HCEC 1CT (cell line): Measurements from ENCODE around the gene ITGAD.

Experiments
- DNase-seq: peaks from one replicate; pipeline ENCODE4 v3.0.0-alpha.2; 2017

The ITGAD gene

DNA sequence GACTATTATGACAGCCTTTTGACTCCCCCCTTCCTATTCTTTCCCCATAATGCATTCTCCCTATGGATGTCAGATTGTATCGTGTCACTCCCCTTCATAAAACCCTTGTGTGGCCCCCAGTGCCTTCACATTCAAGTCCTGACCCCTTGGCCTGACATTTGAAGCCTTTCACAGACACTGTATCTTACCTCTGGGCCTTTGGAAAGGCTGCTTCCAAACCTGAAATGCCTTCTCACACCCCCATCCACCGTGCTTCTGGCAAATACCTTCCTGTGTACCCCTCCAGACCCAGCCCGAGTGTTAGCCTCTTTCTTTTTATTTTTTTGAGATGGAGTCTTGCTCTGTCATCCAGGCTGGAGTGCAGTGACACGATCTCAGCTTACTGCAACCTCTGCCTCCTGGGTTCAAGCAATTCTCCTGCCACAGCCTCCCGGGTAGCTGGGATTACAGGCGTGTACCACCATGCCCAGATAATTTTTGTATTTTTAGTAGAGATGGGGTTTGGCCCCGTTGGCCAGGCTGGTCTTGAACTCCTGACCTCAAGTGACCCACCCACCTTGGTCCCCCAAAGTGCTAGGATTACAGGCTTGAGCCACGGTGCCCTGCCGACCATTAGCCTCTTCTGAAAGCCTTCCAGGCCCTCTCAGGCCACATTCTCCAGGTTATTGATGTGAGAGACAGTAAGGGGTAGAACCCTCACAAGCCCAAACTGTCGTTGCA is 68.2 kb downstream of the ITGAD start:
- no peak for DNase-seq

- DNase-seq, result no peak
Observed at GRCh38 chr16:31461921-31462804, 69.0 kb downstream of the ITGAD start.

GRCh38 chr16:31464348-31464769 is 71.2 kb downstream of the ITGAD start:
- no peak for DNase-seq

GRCh38 chr16:31464781-31465260 is 71.7 kb downstream of the ITGAD start:
- no peak for DNase-seq

GRCh38 chr16:31465788-31466370 is 72.7 kb downstream of the ITGAD start:
- no peak for DNase-seq

- no peak for DNase-seq
Observed at GRCh38 chr16:31466381-31466841, 73.3 kb downstream of the ITGAD start.

- DNase-seq, result no peak
Observed at GRCh38 chr16:31467151-31467773, 74.1 kb downstream of the ITGAD start.

DNA sequence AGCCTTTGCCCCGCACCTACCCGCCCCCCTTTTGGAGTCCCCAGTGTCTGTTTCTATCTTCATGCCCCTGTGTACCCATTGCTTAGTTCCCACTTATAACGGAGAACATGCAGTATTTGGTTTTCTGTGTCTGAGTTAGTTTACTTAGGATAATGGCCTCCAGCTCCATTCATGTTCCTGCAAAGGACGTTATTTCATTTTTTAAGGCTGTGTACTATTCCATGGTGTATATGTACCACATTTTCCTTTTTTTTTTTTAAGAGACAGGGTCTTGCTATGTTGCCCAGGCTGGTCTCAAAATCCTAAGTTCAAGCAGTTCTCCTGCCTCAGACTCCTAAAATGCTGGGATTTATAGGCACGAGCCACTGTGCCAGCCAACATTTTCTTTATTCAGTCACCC is 74.7 kb downstream of the ITGAD start:
- DNase-seq, result no peak

- no peak for DNase-seq
Observed at GRCh38 chr16:31470615-31471014, 77.5 kb downstream of the ITGAD start.

GRCh38 chr16:31471241-31471874 is 78.2 kb downstream of the ITGAD start:
- DNase-seq, result no peak

DNA sequence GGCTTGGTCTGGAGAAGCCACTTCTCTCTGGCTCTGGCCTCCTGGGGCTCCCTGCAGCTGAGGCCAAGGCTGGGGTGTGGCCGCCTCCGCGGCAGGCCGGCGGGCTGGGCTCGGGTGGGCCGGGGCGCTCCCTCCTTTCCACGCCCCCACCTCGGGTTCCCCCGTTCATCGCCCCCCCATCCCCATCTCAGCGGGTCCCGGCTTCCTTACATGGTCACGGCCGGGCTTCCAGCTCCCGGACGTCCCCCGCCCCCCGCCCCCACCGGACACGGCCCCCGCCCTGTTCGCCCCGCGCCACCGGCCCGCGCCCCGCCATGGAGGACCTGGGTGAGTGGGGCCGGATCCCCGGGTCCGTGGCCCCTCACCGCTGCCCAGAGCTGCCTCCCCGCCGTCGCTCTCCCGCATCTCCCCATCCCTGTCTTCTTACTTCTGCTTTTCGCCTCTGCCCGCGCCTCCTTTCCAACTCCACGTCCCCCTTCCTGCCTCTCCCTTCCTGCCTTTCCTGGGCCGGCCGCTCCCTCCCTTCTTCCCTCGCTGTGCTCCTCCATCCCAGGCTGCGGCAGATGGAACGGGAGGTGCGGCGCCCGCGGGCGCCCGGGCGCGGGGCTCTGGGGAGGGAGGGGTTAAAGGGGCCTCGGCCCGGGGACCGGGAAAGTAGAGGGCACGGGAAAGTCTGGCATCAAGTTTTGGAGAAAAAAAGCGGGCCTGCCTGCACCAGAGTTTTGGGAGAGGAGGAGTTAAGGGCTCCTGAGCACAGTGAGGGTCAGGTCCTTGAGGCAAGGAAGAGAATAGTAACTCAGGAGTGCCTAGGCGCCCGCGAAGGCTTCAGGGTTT is 79.0 kb downstream of the ITGAD start, which contains the start of gene TGFB1I1:
TSS of gene TGFB1I1 (plus strand) at position 278 of the 834 bp plus-strand sequence. CDS start at position 315, 37 bp downstream.
- DNase-seq, result peak; percentile 81

GRCh38 chr16:31472709-31473203 is 79.6 kb downstream of the ITGAD start:
- DNase-seq, result peak; percentile 86

DNA sequence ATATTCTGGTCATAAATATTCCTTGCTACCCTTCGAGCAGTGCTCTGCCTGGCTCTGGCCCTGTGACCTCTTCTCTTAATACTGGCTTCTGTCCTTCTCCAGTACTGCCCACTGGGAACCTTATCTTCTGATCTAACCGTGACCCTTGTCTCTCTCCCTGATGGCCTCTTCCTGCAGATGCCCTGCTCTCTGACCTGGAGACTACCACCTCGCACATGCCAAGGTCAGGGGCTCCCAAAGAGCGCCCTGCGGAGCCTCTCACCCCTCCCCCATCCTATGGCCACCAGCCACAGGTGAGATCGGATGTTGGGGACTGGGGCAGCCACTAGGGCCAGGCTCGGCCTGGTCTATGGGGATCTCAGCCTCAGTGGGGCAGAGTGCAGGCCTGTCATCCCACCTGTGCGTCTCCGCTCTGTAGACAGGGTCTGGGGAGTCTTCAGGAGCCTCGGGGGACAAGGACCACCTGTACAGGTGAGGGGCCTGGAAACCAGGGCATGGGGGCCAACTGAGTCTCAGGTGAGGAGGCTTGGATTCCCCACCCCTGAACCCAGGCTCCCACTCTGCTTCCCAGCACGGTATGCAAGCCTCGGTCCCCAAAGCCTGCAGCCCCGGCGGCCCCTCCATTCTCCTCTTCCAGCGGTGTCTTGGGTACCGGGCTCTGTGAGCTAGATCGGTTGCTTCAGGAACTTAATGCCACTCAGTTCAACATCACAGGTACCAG is 80.3 kb downstream of the ITGAD start:
- no peak for DNase-seq

- DNase-seq, result no peak
Observed at GRCh38 chr16:31474173-31474714, 81.1 kb downstream of the ITGAD start.

GRCh38 chr16:31474773-31475738 is 81.9 kb downstream of the ITGAD start:
- no peak for DNase-seq

GRCh38 chr16:31475946-31476302 is 82.8 kb downstream of the ITGAD start:
- DNase-seq, result no peak
